ENCODE results near the gene WDR44. TPM values are rescaled to one million over a fixed set of nuclear protein-coding genes. Genes with fewer than 3 reads are reported as not detected.

Gene WDR44
- total and polyA plus RNA-seq, 10 of the 15 experiments (the other 5 are each of a cell fraction or from before 2014, with no cell fraction given), result 3.4 to 14.0 (median 11.6) TPM

DNA sequence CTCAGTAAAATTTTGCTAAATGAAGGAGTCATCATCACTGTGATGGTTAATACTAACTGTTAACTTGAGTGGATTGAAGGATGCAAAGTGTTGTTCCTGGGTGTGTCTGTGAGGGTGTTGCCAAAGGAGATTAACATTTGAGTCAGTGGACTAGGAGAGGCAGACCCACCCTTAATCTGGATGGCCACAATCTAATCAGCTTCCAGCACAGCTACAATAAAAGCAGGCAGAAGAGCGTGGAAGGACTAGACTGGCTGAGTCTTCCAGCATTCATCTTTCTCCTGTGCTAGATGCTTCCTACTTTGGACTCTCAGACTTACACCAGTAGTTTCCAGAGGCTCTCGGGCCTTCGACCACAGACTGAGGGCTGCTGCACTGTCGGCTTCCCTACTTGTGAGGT is 21.3 kb upstream of the WDR44 start:
- no peak overlapping the region for H3K4me2 ChIP-seq (ENCODE audit: control insufficient read depth, insufficient read depth)
- FAIRE-seq, result no peak
- intact Hi-C loops (cut with micrococcal nuclease; ENCODE audit: unreplicated experiment), result no loop called here

DNA sequence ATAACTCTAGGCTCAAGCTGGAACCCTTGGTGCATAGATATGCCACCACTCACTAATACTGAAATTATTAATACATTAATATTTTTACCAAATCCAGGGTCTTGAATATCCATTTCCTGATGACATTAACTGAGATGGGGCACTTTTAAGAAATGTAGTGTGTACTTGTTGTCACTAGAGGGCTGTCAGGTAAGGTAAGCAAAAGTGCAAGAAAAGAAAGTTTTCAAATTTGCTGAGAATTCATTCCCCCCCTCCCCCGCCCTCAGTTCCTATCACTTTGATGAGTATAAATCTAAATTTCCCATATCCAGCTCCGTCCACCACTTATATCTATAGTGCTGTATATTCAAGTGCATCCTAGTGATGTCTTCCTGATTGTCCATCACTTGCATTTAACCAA is 20.5 kb upstream of the WDR44 start:
- DNase-seq (ENCODE audit: low read depth, low spot score), result no peak
- 0% methylated on average over 2 of the region's 2 CpGs for WGBS (ENCODE audit: insufficient coverage, insufficient replicate concordance, low lambda C conversion rate, missing lambda C conversion rate)
- peak; percentile 55; the same call in 2 of the 3 replicates for ATAC-seq
- TF ChIP-seq, protein P1, sequence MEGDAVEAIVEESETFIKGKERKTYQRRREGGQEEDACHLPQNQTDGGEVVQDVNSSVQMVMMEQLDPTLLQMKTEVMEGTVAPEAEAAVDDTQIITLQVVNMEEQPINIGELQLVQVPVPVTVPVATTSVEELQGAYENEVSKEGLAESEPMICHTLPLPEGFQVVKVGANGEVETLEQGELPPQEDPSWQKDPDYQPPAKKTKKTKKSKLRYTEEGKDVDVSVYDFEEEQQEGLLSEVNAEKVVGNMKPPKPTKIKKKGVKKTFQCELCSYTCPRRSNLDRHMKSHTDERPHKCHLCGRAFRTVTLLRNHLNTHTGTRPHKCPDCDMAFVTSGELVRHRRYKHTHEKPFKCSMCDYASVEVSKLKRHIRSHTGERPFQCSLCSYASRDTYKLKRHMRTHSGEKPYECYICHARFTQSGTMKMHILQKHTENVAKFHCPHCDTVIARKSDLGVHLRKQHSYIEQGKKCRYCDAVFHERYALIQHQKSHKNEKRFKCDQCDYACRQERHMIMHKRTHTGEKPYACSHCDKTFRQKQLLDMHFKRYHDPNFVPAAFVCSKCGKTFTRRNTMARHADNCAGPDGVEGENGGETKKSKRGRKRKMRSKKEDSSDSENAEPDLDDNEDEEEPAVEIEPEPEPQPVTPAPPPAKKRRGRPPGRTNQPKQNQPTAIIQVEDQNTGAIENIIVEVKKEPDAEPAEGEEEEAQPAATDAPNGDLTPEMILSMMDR (IDR thresholded peaks at IDR 0.05 in 2 of 3, conservative IDR thresholded peaks at IDR 0.05 in 1 of 3; ENCODE audit: control insufficient read depth in 2 of 3, extremely low read depth in 1 of 3, insufficient read depth in 1 of 3, low read depth in 3 of 3, low read length in 3 of 3), result peak; percentile 27 to 34 (median 32); a peak in 5 of 6 replicates
- no peak for TF ChIP-seq CHD4 (IDR thresholded peaks at IDR 0.05)
- TF ChIP-seq, protein P2, sequence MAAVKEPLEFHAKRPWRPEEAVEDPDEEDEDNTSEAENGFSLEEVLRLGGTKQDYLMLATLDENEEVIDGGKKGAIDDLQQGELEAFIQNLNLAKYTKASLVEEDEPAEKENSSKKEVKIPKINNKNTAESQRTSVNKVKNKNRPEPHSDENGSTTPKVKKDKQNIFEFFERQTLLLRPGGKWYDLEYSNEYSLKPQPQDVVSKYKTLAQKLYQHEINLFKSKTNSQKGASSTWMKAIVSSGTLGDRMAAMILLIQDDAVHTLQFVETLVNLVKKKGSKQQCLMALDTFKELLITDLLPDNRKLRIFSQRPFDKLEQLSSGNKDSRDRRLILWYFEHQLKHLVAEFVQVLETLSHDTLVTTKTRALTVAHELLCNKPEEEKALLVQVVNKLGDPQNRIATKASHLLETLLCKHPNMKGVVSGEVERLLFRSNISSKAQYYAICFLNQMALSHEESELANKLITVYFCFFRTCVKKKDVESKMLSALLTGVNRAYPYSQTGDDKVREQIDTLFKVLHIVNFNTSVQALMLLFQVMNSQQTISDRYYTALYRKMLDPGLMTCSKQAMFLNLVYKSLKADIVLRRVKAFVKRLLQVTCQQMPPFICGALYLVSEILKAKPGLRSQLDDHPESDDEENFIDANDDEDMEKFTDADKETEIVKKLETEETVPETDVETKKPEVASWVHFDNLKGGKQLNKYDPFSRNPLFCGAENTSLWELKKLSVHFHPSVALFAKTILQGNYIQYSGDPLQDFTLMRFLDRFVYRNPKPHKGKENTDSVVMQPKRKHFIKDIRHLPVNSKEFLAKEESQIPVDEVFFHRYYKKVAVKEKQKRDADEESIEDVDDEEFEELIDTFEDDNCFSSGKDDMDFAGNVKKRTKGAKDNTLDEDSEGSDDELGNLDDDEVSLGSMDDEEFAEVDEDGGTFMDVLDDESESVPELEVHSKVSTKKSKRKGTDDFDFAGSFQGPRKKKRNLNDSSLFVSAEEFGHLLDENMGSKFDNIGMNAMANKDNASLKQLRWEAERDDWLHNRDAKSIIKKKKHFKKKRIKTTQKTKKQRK (IDR thresholded peaks at IDR 0.05; ENCODE audit: low read depth, low read length), result no peak
- TF ChIP-seq RAD21 (IDR thresholded peaks at IDR 0.05; ENCODE audit: insufficient read depth, low read depth, low read length), result peak; percentile 52
- ChIA-PET SMC1A (ENCODE audit: uncharacterized antibody, unreplicated experiment) (interaction anchor here (1.6 to 1.7 kb wide), 2 partner anchors 132 to 276 kb away, joined by 3 to 5 read pairs; no protein-coding TSS in a partner anchor), RAD21 (ENCODE audit: unreplicated experiment) (interaction anchor here (0.6 to 1.3 kb wide), 2 partner anchors 112 to 276 kb away, joined by 3 to 4 read pairs; no protein-coding TSS in a partner anchor), CTCF (interaction anchor here (1.1 to 3.5 kb wide), 5 partner anchors 23 to 275 kb away, joined by 3 to 23 read pairs (median 4); no protein-coding TSS in a partner anchor), POLR2A (no interaction called here)
- no peak for FAIRE-seq
- H2AFZ ChIP-seq (ENCODE audit: control insufficient read depth, low read depth, low read length), result no peak overlapping the region
- H3K4me3 ChIP-seq, result no peak overlapping the region
- no TSS peak for BruUV-seq (replicated peaks)
- H4K20me1 ChIP-seq (ENCODE audit: control insufficient read depth, insufficient read depth), result no peaks in the 10 kb centered on the region
- no peaks in the 10 kb centered on the region for H3K27me3 ChIP-seq (replicated peaks in 1 of 2; ENCODE audit: control insufficient read depth in 2 of 2, insufficient read depth in 2 of 2, low read length in 1 of 2)
- in situ Hi-C loops (cut with MboI) (no loop called here), intact Hi-C loops (cut with micrococcal nuclease; ENCODE audit: unreplicated experiment) (loop anchor here (5.0 kb wide), 1 partner anchor 277 kb away; no protein-coding TSS in a partner anchor)
- no peak overlapping the region for H3K27ac ChIP-seq (ENCODE audit: control insufficient read depth, insufficient read depth)
- no peak overlapping the region for H3K9ac ChIP-seq (ENCODE audit: control insufficient read depth, insufficient read depth, low read length)
- no peaks in the 10 kb centered on the region for H3K4me1 ChIP-seq (ENCODE audit: control insufficient read depth, insufficient read depth, low read length)
- no peaks in the 10 kb centered on the region for H3K9me3 ChIP-seq (replicated peaks; ENCODE audit: control insufficient read depth, insufficient read depth, low read length)
- H3K36me3 ChIP-seq (ENCODE audit: control insufficient read depth in 2 of 2, insufficient read depth in 2 of 2, low read length in 1 of 2), result no peaks in the 10 kb centered on the region
- H3K4me2 ChIP-seq (ENCODE audit: control insufficient read depth, insufficient read depth), result no peak overlapping the region
- H3K79me2 ChIP-seq (ENCODE audit: control insufficient read depth, insufficient read depth, low read length), result no peaks in the 10 kb centered on the region

More for the DNA sequence above, 21.3 kb upstream of the WDR44 start:
- Histone ChIP-seq H3K9ac (ENCODE audit: control insufficient read depth, insufficient read depth, low read length) (no peak overlapping the region), H3K4me1 (ENCODE audit: control insufficient read depth, insufficient read depth, low read length) (no peaks in the 10 kb centered on the region), H3K27ac (ENCODE audit: control insufficient read depth, insufficient read depth) (no peak overlapping the region), H3K27me3 (replicated peaks in 1 of 2; ENCODE audit: control insufficient read depth in 2 of 2, insufficient read depth in 2 of 2, low read length in 1 of 2) (no peaks in the 10 kb centered on the region), H4K20me1 (ENCODE audit: control insufficient read depth, insufficient read depth) (no peaks in the 10 kb centered on the region), H3K4me3 (no peak overlapping the region), H3K79me2 (ENCODE audit: control insufficient read depth, insufficient read depth, low read length) (no peaks in the 10 kb centered on the region), H2AFZ (ENCODE audit: control insufficient read depth, low read depth, low read length) (no peak overlapping the region), H3K36me3 (ENCODE audit: control insufficient read depth in 2 of 2, insufficient read depth in 2 of 2, low read length in 1 of 2) (no peaks in the 10 kb centered on the region), H3K9me3 (replicated peaks; ENCODE audit: control insufficient read depth, insufficient read depth, low read length) (no peaks in the 10 kb centered on the region)
- BruUV-seq (replicated peaks), result no TSS peak
- ChIA-PET RAD21 (ENCODE audit: unreplicated experiment) (interaction anchor here (1.3 to 1.4 kb wide), 2 partner anchors 135 to 277 kb away, joined by 3 read pairs; no protein-coding TSS in a partner anchor), CTCF (interaction anchor here (2.9 to 3.5 kb wide), 2 partner anchors 135 to 276 kb away, joined by 10 to 23 read pairs; no protein-coding TSS in a partner anchor), SMC1A (ENCODE audit: uncharacterized antibody, unreplicated experiment) (no interaction called here), POLR2A (no interaction called here)
- in situ Hi-C loops (cut with MboI), result no loop called here
- no peak for DNase-seq (ENCODE audit: low read depth, low spot score)
- WGBS (ENCODE audit: insufficient coverage, insufficient replicate concordance, low lambda C conversion rate, missing lambda C conversion rate), result 18% methylated on average over 4 of the region's 4 CpGs
- ATAC-seq, result no peak
- TF ChIP-seq, protein P3, sequence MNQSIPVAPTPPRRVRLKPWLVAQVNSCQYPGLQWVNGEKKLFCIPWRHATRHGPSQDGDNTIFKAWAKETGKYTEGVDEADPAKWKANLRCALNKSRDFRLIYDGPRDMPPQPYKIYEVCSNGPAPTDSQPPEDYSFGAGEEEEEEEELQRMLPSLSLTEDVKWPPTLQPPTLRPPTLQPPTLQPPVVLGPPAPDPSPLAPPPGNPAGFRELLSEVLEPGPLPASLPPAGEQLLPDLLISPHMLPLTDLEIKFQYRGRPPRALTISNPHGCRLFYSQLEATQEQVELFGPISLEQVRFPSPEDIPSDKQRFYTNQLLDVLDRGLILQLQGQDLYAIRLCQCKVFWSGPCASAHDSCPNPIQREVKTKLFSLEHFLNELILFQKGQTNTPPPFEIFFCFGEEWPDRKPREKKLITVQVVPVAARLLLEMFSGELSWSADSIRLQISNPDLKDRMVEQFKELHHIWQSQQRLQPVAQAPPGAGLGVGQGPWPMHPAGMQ (IDR thresholded peaks at IDR 0.05; ENCODE audit: borderline replicate concordance), result no peak
- TF ChIP-seq ETV6 (conservative IDR thresholded peaks at IDR 0.05 in 1 of 2, IDR thresholded peaks at IDR 0.05 in 1 of 2; ENCODE audit: borderline replicate concordance in 1 of 2, low read depth in 1 of 2), result no peak

Data from GM12878 (cell line).